ENCODE measurements around the gene MAGI2.

DNA sequence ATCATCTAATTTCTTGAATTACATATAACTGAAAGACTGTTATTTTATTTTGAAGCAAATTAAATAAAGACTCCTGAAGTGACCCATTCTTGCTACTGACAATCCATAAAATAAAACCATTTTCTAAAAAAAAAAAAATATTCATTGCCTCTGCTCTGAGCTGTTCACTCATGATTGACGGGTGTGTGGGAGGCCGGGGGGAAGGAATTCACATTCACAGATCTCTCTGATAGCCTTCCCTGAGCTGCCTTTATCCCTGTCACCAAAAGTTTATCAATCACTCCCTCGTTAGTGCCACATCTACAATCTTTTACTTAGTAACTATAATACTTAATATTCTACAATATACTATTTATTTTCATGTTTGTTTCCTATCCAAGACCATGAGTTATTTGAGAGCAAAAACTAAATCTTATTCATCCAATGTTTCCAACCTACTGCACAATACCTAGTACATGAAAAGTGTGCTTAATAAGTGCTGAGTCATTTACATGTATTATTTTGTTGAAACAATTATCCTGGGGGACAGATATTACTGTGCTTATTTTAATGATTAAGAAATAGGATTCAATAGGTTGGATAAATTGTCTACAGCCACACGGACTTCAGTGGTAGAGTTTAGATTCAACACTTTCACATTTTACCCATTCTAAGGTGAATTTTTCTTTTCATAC lies 1036.2 kb downstream of the MAGI2 start:
- no peak for TF ChIP-seq TAF1 (IDR thresholded peaks at IDR 0.05; ENCODE audit: low read depth, low read length)
- TF ChIP-seq POLR2A (IDR thresholded peaks at IDR 0.05; ENCODE audit: low read depth, low read length): no peak
- TF ChIP-seq POLR2AphosphoS5 (IDR thresholded peaks at IDR 0.05; ENCODE audit: low read depth, low read length): no peak
- TF ChIP-seq POU2F2 (IDR thresholded peaks at IDR 0.05; ENCODE audit: low read depth, low read length): no peak

All from GM12891 (cell line).